GM12878 (cell line): ENCODE results near the gene GPSM3. TPM values are rescaled to one million over a fixed set of nuclear protein-coding genes. Genes with fewer than 3 reads are reported as not detected.

Source experiments
- ATAC-seq: fragments of 200-7000 bp; cut with Tn5 transposase; 3 replicates; pipeline ENCODE4 v1.9.1; 2020; ENCODE audit warnings: mild to moderate bottlenecking, moderate library complexity
- BruUV-seq: library from RNA; stranded (reverse); fragments of 400-500 nt; replicated peaks from 2 replicates; lab custom pipeline; 2021; lab: Mats Ljungman, UMichigan
- CTCF ChIA-PET: fragments of 300-600 bp; sonication (Branson Sonifier 250); formaldehyde crosslinking; extraction: SDS; loops from one replicate; lab custom pipeline; 2021; ENCODE audit warnings: inconsistent platforms; lab: Yijun Ruan, JAX
- POLR2A ChIA-PET: fragments of 350-600 bp; formaldehyde crosslinking; extraction: SDS; loops from one replicate; lab custom pipeline; 2021; ENCODE audit warnings: inconsistent platforms; lab: Charles Lee
- RAD21 ChIA-PET: fragments of 300-600 bp; sonication (Branson Sonifier 250); formaldehyde crosslinking; loops from one replicate; lab custom pipeline; 2023; ENCODE audit warnings: antibody characterized with exemption; ENCODE audit not compliant: unreplicated experiment; lab: Charles Lee
- SMC1A ChIA-PET: fragments of 300-600 bp; sonication (Branson Sonifier 250); formaldehyde crosslinking; loops from one replicate; lab custom pipeline; 2023; ENCODE audit not compliant: unreplicated experiment, uncharacterized antibody; lab: Charles Lee
- DNase-seq: peaks from one replicate; pipeline ENCODE4 v3.0.0-alpha.2; 2011; ENCODE audit warnings: low read depth, low spot score
- FAIRE-seq: peaks from 3 replicates; lab custom pipeline; 2011; peaks lifted over from hg19 to GRCh38; lab: Jason Lieb, UNC
- H2AFZ ChIP-seq: 2 replicates; pipeline ENCODE4 v1.6.0; 2011; ENCODE audit warnings: low read depth, low read length, control low read depth; ENCODE audit not compliant: control insufficient read depth
- H3K27ac ChIP-seq: 2 replicates; pipeline ENCODE4 v1.5.1; 2011; ENCODE audit warnings: control low read depth; ENCODE audit not compliant: control insufficient read depth, insufficient read depth
- H3K27me3 ChIP-seq, 2 experiments: replicated peaks in 1 of 2; 2 replicates each; pipeline versions ENCODE4 v1.6.0 to v1.6.1; 2011; ENCODE audit warnings: low read length in 1 of 2; ENCODE audit not compliant: control insufficient read depth in 2 of 2, insufficient read depth in 2 of 2
- H3K36me3 ChIP-seq, 2 experiments: 2 replicates each; pipeline ENCODE4 v1.5.1; 2011; ENCODE audit warnings: low read length in 1 of 2; ENCODE audit not compliant: control insufficient read depth in 2 of 2, insufficient read depth in 2 of 2
- H3K4me1 ChIP-seq: 2 replicates; pipeline ENCODE4 v1.6.1; 2011; ENCODE audit warnings: mild to moderate bottlenecking, low read length, moderate library complexity, mixed read lengths; ENCODE audit not compliant: control insufficient read depth, insufficient read depth
- H3K4me2 ChIP-seq: 2 replicates; pipeline ENCODE4 v1.6.0; 2011; ENCODE audit warnings: control low read depth; ENCODE audit not compliant: control insufficient read depth, insufficient read depth
- H3K4me3 ChIP-seq: fragments of 200-600 bp; sonication (generic); 2 replicates; pipeline ENCODE4 v1.5.1; 2016
- H3K79me2 ChIP-seq: 2 replicates; pipeline ENCODE4 v1.6.0; 2011; ENCODE audit warnings: low read length; ENCODE audit not compliant: control insufficient read depth, insufficient read depth
- H3K9ac ChIP-seq: 2 replicates; pipeline ENCODE4 v1.8.0; 2011; ENCODE audit warnings: low read length, control low read depth, mixed read lengths; ENCODE audit not compliant: control insufficient read depth, insufficient read depth
- H3K9me3 ChIP-seq: replicated peaks from 3 replicates; pipeline ENCODE4 v1.5.1; 2011; ENCODE audit warnings: mild to moderate bottlenecking, low read length; ENCODE audit not compliant: control insufficient read depth, insufficient read depth
- H4K20me1 ChIP-seq: 2 replicates; pipeline ENCODE4 v1.6.0; 2011; ENCODE audit not compliant: control insufficient read depth, insufficient read depth
- ATF7 ChIP-seq: fragments of 450-650 bp; IDR thresholded peaks from 2 replicates; pipeline ENCODE4 v1.6.1; 2016; ENCODE audit warnings: low read depth, mild to moderate bottlenecking
- CBFB ChIP-seq: IDR thresholded peaks from 2 replicates; pipeline ENCODE4 v1.6.1; 2016; ENCODE audit warnings: antibody characterized with exemption, low read depth
- E2F4 ChIP-seq: IDR thresholded peaks from 2 replicates; pipeline ENCODE4 v1.6.1; 2012; ENCODE audit warnings: low read depth, low read length, improper control_type of control experiment
- E4F1 ChIP-seq: fragments of 450-650 bp; IDR thresholded peaks from 2 replicates; pipeline ENCODE4 v1.6.1; 2018; ENCODE audit warnings: borderline replicate concordance, mild to moderate bottlenecking; ENCODE audit not compliant: partially characterized antibody
- ELK1 ChIP-seq: IDR thresholded peaks from 2 replicates; pipeline ENCODE4 v1.6.1; 2012; ENCODE audit warnings: low read depth, low read length, improper control_type of control experiment
- EP300 ChIP-seq, 2 experiments: fragments of 150-350 bp in 1 of 2; IDR thresholded peaks; 2 replicates each; pipeline ENCODE4 v1.6.1; 2011 to 2012; ENCODE audit warnings: low read depth in 2 of 2, low read length in 2 of 2, borderline replicate concordance in 1 of 2, improper control_type of control experiment in 1 of 2, inconsistent platforms in 1 of 2; ENCODE audit not compliant: control insufficient read depth in 1 of 2
- ESRRA ChIP-seq: IDR thresholded peaks from 2 replicates; pipeline ENCODE4 v1.6.1; 2012; ENCODE audit warnings: mild to moderate bottlenecking, low read length, improper control_type of control experiment
- HDAC6 ChIP-seq: fragments of 200-600 bp; sonication (generic); IDR thresholded peaks from one replicate; pipeline ENCODE4 v1.8.0; 2017; ENCODE audit warnings: antibody characterized with exemption; ENCODE audit not compliant: unreplicated experiment
- HSF1 ChIP-seq: fragments of 150-350 bp; IDR thresholded peaks from 2 replicates; pipeline ENCODE4 v1.6.1; 2014; ENCODE audit warnings: mild to moderate bottlenecking, low read depth, low read length
- JUNB ChIP-seq: IDR thresholded peaks from 2 replicates; pipeline ENCODE4 v1.6.1; 2016; ENCODE audit warnings: antibody characterized with exemption, mild to moderate bottlenecking
- MYB ChIP-seq: fragments of 150-350 bp; IDR thresholded peaks from 2 replicates; pipeline ENCODE4 v1.6.1; 2014; ENCODE audit warnings: mild to moderate bottlenecking, low read depth, low read length, borderline replicate concordance
- SREBF1 ChIP-seq: IDR thresholded peaks from 2 replicates; pipeline ENCODE4 v1.6.1; 2012; ENCODE audit warnings: mild to moderate bottlenecking, low read length
- SUZ12 ChIP-seq: fragments of 200-600 bp; sonication (generic); IDR thresholded peaks from one replicate; pipeline ENCODE4 v1.6.1; 2018; ENCODE audit warnings: antibody characterized with exemption, mild to moderate bottlenecking; ENCODE audit not compliant: unreplicated experiment
- ZNF24 ChIP-seq: fragments of 450-650 bp; IDR thresholded peaks from 2 replicates; pipeline ENCODE4 v1.6.1; 2017; ENCODE audit warnings: antibody characterized with exemption, mild to moderate bottlenecking
- WGBS: methylation state at CpG from one replicate; pipeline ENCODE4 v1.1.6; 2016; ENCODE audit warnings: low lambda C conversion rate; ENCODE audit not compliant: insufficient replicate concordance, insufficient coverage; ENCODE audit errors: missing lambda C conversion rate; 5-methylcytosine and 5-hydroxymethylcytosine counted together
- in situ Hi-C: fragments of 300-500 bp; cut with MboI; formaldehyde crosslinking; loops from 9 replicates; pipeline ENCODE4 v1.14.3; 2018; ENCODE audit warnings: mixed read lengths
- intact Hi-C: fragments of 100-400 bp; cut with micrococcal nuclease; formaldehyde crosslinking; loops from one replicate; pipeline ENCODE4 v1.14.2; 2022; ENCODE audit not compliant: unreplicated experiment
- polyA plus RNA-seq, 11 experiments: library from polyadenylated mRNA; depleted of rRNA in 4 of 11; unstranded in 6 of 11; stranded (reverse) in 5 of 11; fragments of >200 nt; fragmentation: Nextera tagmentation in 4 of 11; fragmentation: Illumina TruSeq in 1 of 11; extraction: Ambion mirVana in 4 of 11; extraction: Trizol in 1 of 11; gene quantifications; 1 replicate in 1 of 11; 2 replicates in 10 of 11; pipeline versions ENCODE4 v1.2.1 to v1.2.3, GENCODE V29; 2011 to 2016; ENCODE audit warnings: inconsistent platforms in 2 of 11, missing spikeins in 2 of 11, low read depth in 1 of 11
- total RNA-seq, 4 experiments: library from RNA; depleted of rRNA in 3 of 4; stranded (reverse); fragments of >200 nt in 3 of 4; fragmentation: Illumina TruSeq in 1 of 4; extraction: Trizol in 1 of 4; gene quantifications; 2 replicates each; pipeline versions ENCODE4 v1.2.1 to v1.2.3, GENCODE V29; 2013 to 2021

The GPSM3 gene
- total and polyA plus RNA-seq, 10 of the 15 experiments (the other 5 are each of a cell fraction or from before 2014, with no cell fraction given): 22.0 to 137 (median 113) TPM

- no TSS peak for BruUV-seq
- FAIRE-seq (no peak), ATAC-seq (no peak), DNase-seq (no peak)
- Histone ChIP-seq H3K4me1 (no peaks in the 10 kb centered on the region), H4K20me1 (no peaks in the 10 kb centered on the region), H3K9me3 (no peaks in the 10 kb centered on the region), H3K27me3 (no peaks in the 10 kb centered on the region; a peak in 3 of 4 replicates), H3K79me2 (no peaks in the 10 kb centered on the region), H3K36me3 (no peaks in the 10 kb centered on the region), H2AFZ (no peak overlapping the region), H3K9ac (no peak overlapping the region), H3K4me3 (no peak overlapping the region), H3K4me2 (no peak overlapping the region), H3K27ac (no peak overlapping the region)
- RAD21 ChIA-PET: no interaction called here
- intact Hi-C loops: no loop called here
- SMC1A ChIA-PET: no interaction called here
- POLR2A ChIA-PET: no interaction called here
- CTCF ChIA-PET: no interaction called here
- in situ Hi-C loops: no loop called here
- WGBS: 32% methylated on average over 12 of the region's 12 CpGs
- TF ChIP-seq ZNF24: no peak
- TF ChIP-seq HDAC6: no peak
- TF ChIP-seq CBFB: no peak
- no peak for TF ChIP-seq JUNB
- TF ChIP-seq HSF1: no peak
- no peak for TF ChIP-seq ELK1
- no peak for TF ChIP-seq ATF7
- no peak for TF ChIP-seq MYB
- no peak for TF ChIP-seq E2F4
- TF ChIP-seq EP300 (IDR thresholded peaks at IDR 0.05; ENCODE audit: borderline replicate concordance in 1 of 2, control insufficient read depth in 1 of 2, low read depth in 2 of 2, low read length in 2 of 2): no peak
- TF ChIP-seq E4F1: no peak
- no peak for TF ChIP-seq SREBF1
- TF ChIP-seq ESRRA: no peak
- TF ChIP-seq SUZ12: no peak
These were observed 19.8 kb upstream of the GPSM3 start for GRCh38 chr6:32212076-32212760.
